Smooth muscle cell (in vitro differentiated cells): ENCODE data around the gene TRAF3IP1. TPM values are rescaled to one million over a fixed set of nuclear protein-coding genes. Genes with fewer than 3 reads are reported as not detected.

Source experiments
- DNase-seq: peaks from one replicate; lab custom pipeline; 2025; ENCODE audit not compliant: unreplicated experiment; lab: John Stamatoyannopoulos, UW
- H2AFZ ChIP-seq: fragments of 200-600 bp; sonication (generic); 2 replicates; pipeline ENCODE4 v1.6.0; 2016; ENCODE audit warnings: antibody characterized with exemption, low read depth, mild to moderate bottlenecking
- H3F3A ChIP-seq: fragments of 200-600 bp; sonication (generic); 2 replicates; pipeline ENCODE4 v1.6.0; 2017; ENCODE audit warnings: antibody characterized with exemption, low read depth
- H3K27ac ChIP-seq: fragments of 200-600 bp; sonication (generic); 2 replicates; pipeline ENCODE4 v1.5.1; 2016; ENCODE audit warnings: low read depth, mild to moderate bottlenecking
- H3K27me3 ChIP-seq: fragments of 200-600 bp; sonication (generic); 2 replicates; pipeline ENCODE4 v1.6.1; 2016; ENCODE audit warnings: low read depth, mild to moderate bottlenecking
- H3K36me3 ChIP-seq: fragments of 200-600 bp; sonication (generic); 2 replicates; pipeline ENCODE4 v1.5.1; 2016; ENCODE audit warnings: low read depth
- H3K4me1 ChIP-seq: fragments of 200-600 bp; sonication (generic); 2 replicates; pipeline ENCODE4 v1.5.1; 2016; ENCODE audit warnings: low read depth
- H3K4me2 ChIP-seq: fragments of 200-600 bp; sonication (generic); 2 replicates; pipeline ENCODE4 v1.6.0; 2016; ENCODE audit warnings: mild to moderate bottlenecking
- H3K4me3 ChIP-seq: fragments of 200-600 bp; sonication (generic); 2 replicates; pipeline ENCODE4 v1.5.1; 2016; ENCODE audit warnings: mild to moderate bottlenecking
- H3K79me2 ChIP-seq: fragments of 200-600 bp; sonication (generic); 2 replicates; pipeline ENCODE4 v1.6.0; 2016; ENCODE audit warnings: low read depth, mild to moderate bottlenecking
- H3K9ac ChIP-seq: fragments of 200-600 bp; sonication (generic); 2 replicates; pipeline ENCODE4 v1.6.0; 2016; ENCODE audit warnings: low read depth
- H3K9me3 ChIP-seq: fragments of 200-600 bp; sonication (generic); replicated peaks from 2 replicates; pipeline ENCODE4 v1.5.1; 2016; ENCODE audit warnings: low read depth
- H4K20me1 ChIP-seq: fragments of 200-600 bp; sonication (generic); 2 replicates; pipeline ENCODE4 v1.6.0; 2016; ENCODE audit warnings: low read depth
- CTCF ChIP-seq: fragments of 200-600 bp; sonication (generic); IDR thresholded peaks from 2 replicates; pipeline ENCODE4 v1.5.1; 2017; ENCODE audit warnings: borderline replicate concordance, mild to moderate bottlenecking, antibody characterized with exemption; ENCODE audit not compliant: insufficient read depth, poor library complexity, severe bottlenecking
- WGBS: methylation state at CpG from one replicate; pipeline ENCODE4 v1.1.7; 2016; ENCODE audit warnings: low lambda C conversion rate; 5-methylcytosine and 5-hydroxymethylcytosine counted together
- polyA plus RNA-seq: library from polyadenylated mRNA; unstranded; fragments of >200 nt; fragmentation: Nextera tagmentation; extraction: Ambion mirVana; gene quantifications from 2 replicates; pipeline ENCODE4 v1.2.1, GENCODE V29; 2016
- total RNA-seq: library from RNA; depleted of rRNA; stranded (reverse); fragments of >200 nt; gene quantifications from 2 replicates; pipeline ENCODE4 v1.2.3, GENCODE V29; 2014

TRAF3IP1 gene
- total and polyA plus RNA-seq, 2 experiments from 2014 or later: 5.3 to 7.5 TPM

GRCh38 chr2:238428866-238429265 lies 108.5 kb downstream of the TRAF3IP1 start:
- 90% methylated on average over 8 of the region's 8 CpGs for WGBS
- no peak for TF ChIP-seq CTCF
- no peak for DNase-seq
- H3K79me2 ChIP-seq: peaks cover 67% of the 10 kb centered on the region
- H3K27ac ChIP-seq: no peak overlapping the region
- H3K9ac ChIP-seq: no peak overlapping the region
- H3K9me3 ChIP-seq: no peaks in the 10 kb centered on the region
- H3K27me3 ChIP-seq: no peaks in the 10 kb centered on the region
- peaks cover 17% of the 10 kb centered on the region for H3K4me1 ChIP-seq
- no peak overlapping the region for H2AFZ ChIP-seq
- peak overlapping the region; percentile 99 for H3K4me2 ChIP-seq
- no peaks in the 10 kb centered on the region for H3F3A ChIP-seq
- H3K4me3 ChIP-seq: no peak overlapping the region
- H4K20me1 ChIP-seq: peaks cover 32% of the 10 kb centered on the region
- no peaks in the 10 kb centered on the region for H3K36me3 ChIP-seq

GRCh38 chr2:238430781-238431180 lies 110.5 kb downstream of the TRAF3IP1 start:
- Histone ChIP-seq H2AFZ (no peak overlapping the region), H3K79me2 (peaks cover 72% of the 10 kb centered on the region), H3K9ac (no peak overlapping the region), H4K20me1 (peaks cover 47% of the 10 kb centered on the region), H3K4me1 (peaks cover 12% of the 10 kb centered on the region), H3K36me3 (no peaks in the 10 kb centered on the region), H3K4me2 (no peak overlapping the region), H3K27me3 (no peaks in the 10 kb centered on the region), H3F3A (no peaks in the 10 kb centered on the region), H3K27ac (no peak overlapping the region), H3K9me3 (no peaks in the 10 kb centered on the region), H3K4me3 (no peak overlapping the region)
- no peak for DNase-seq
- 94% methylated on average over 6 of the region's 6 CpGs for WGBS
- no peak for TF ChIP-seq CTCF

- Histone ChIP-seq H3K4me2 (no peak overlapping the region), H3K4me3 (no peak overlapping the region), H3F3A (no peaks in the 10 kb centered on the region), H3K79me2 (peaks cover 79% of the 10 kb centered on the region), H4K20me1 (peaks cover 49% of the 10 kb centered on the region), H3K27me3 (no peaks in the 10 kb centered on the region), H3K4me1 (peaks cover 7% of the 10 kb centered on the region), H3K27ac (no peak overlapping the region), H3K9ac (no peak overlapping the region), H3K36me3 (no peaks in the 10 kb centered on the region), H2AFZ (no peak overlapping the region), H3K9me3 (no peaks in the 10 kb centered on the region)
- DNase-seq: no peak
- WGBS: 77% methylated on average over 1 of the region's 1 CpG
- no peak for TF ChIP-seq CTCF
Observed at GRCh38 chr2:238431456-238431855, 111.1 kb downstream of the TRAF3IP1 start.

- H4K20me1 ChIP-seq: peaks cover 60% of the 10 kb centered on the region
- peaks cover 84% of the 10 kb centered on the region for H3K79me2 ChIP-seq
- peaks cover 9% of the 10 kb centered on the region for H3K36me3 ChIP-seq
- DNase-seq: no peak
- H3F3A ChIP-seq: no peaks in the 10 kb centered on the region
- no peaks in the 10 kb centered on the region for H3K9me3 ChIP-seq
- no peak overlapping the region for H3K9ac ChIP-seq
- no peak overlapping the region for H2AFZ ChIP-seq
- 95% methylated on average over 14 of the region's 14 CpGs for WGBS
- no peaks in the 10 kb centered on the region for H3K27me3 ChIP-seq
- no peak overlapping the region for H3K4me3 ChIP-seq
- H3K27ac ChIP-seq: peak overlapping the region; percentile 69
- no peaks in the 10 kb centered on the region for H3K4me1 ChIP-seq
- no peak for TF ChIP-seq CTCF
- no peak overlapping the region for H3K4me2 ChIP-seq
Observed at GRCh38 chr2:238433300-238433915, 113.1 kb downstream of the TRAF3IP1 start.
